DOHH2 (cell line): ENCODE results near the gene PEX14.

Experiments
- H3F3A ChIP-seq: fragments of 200-600 bp; sonication (generic), shearing (Covaris generic); 2 replicates; pipeline ENCODE4 v1.6.0; 2016; ENCODE audit warnings: antibody characterized with exemption, mild to moderate bottlenecking; ENCODE audit not compliant: control insufficient read depth, insufficient read depth
- H3K27ac ChIP-seq: fragments of 200-600 bp; sonication (generic); 2 replicates; pipeline ENCODE4 v1.5.1; 2014; ENCODE audit warnings: low read depth, mild to moderate bottlenecking, low read length, moderate library complexity
- H3K27me3 ChIP-seq: fragments of 200-600 bp; sonication (generic); 2 replicates; pipeline ENCODE4 v1.6.1; 2014; ENCODE audit warnings: mild to moderate bottlenecking, low read length, mixed read lengths; ENCODE audit not compliant: control insufficient read depth
- H3K36me3 ChIP-seq: fragments of 200-600 bp; sonication (generic); 2 replicates; pipeline ENCODE4 v1.6.1; 2014; ENCODE audit warnings: mild to moderate bottlenecking, low read length, moderate library complexity, mixed read lengths; ENCODE audit not compliant: control insufficient read depth
- H3K4me1 ChIP-seq: fragments of 200-600 bp; sonication (generic); 2 replicates; pipeline ENCODE4 v1.6.1; 2014; ENCODE audit warnings: mild to moderate bottlenecking, low read length, mixed read lengths; ENCODE audit not compliant: control insufficient read depth
- H3K4me2 ChIP-seq: fragments of 200-600 bp; sonication (generic); 2 replicates; pipeline ENCODE4 v1.6.0; 2014; ENCODE audit warnings: mild to moderate bottlenecking, low read length, moderate library complexity
- H3K4me3 ChIP-seq: fragments of 200-600 bp; sonication (generic); 2 replicates; pipeline ENCODE4 v1.5.1; 2014; ENCODE audit warnings: mild to moderate bottlenecking, low read length, mixed read lengths
- H3K79me2 ChIP-seq: fragments of 200-600 bp; sonication (generic); 2 replicates; pipeline ENCODE4 v1.6.1; 2014; ENCODE audit warnings: mild to moderate bottlenecking, low read length, mixed read lengths; ENCODE audit not compliant: control insufficient read depth
- H3K9me2 ChIP-seq: fragments of 200-600 bp; sonication (generic); replicated peaks from 2 replicates; pipeline ENCODE4 v1.6.1; 2014; ENCODE audit warnings: mild to moderate bottlenecking, low read length, mixed read lengths; ENCODE audit not compliant: control insufficient read depth
- H3K9me3 ChIP-seq: fragments of 200-600 bp; sonication (generic); 2 replicates; pipeline ENCODE4 v1.6.1; 2014; ENCODE audit warnings: antibody characterized with exemption, low read length, mixed read lengths; ENCODE audit not compliant: control insufficient read depth, insufficient read depth
- H4K20me1 ChIP-seq: fragments of 200-600 bp; sonication (generic); 2 replicates; pipeline ENCODE4 v1.6.0; 2014; ENCODE audit warnings: low read depth, mild to moderate bottlenecking, antibody characterized with exemption, low read length, moderate library complexity; ENCODE audit not compliant: control insufficient read depth, insufficient read depth
- EZH2phosphoT487 ChIP-seq: fragments of 200-600 bp; sonication (generic); IDR thresholded peaks from 2 replicates; pipeline ENCODE4 v1.6.1; 2017; ENCODE audit warnings: borderline replicate concordance, mild to moderate bottlenecking, antibody characterized with exemption, low read length, moderate library complexity, mixed read lengths
- TF ChIP-seq, protein P1 (sequence below): fragments of 200-600 bp; sonication (generic); IDR thresholded peaks from one replicate; pipeline ENCODE4 v1.5.1; 2014; ENCODE audit warnings: antibody characterized with exemption, mild to moderate bottlenecking, low read depth, low read length; ENCODE audit not compliant: poor library complexity, severe bottlenecking

Gene PEX14

DNA sequence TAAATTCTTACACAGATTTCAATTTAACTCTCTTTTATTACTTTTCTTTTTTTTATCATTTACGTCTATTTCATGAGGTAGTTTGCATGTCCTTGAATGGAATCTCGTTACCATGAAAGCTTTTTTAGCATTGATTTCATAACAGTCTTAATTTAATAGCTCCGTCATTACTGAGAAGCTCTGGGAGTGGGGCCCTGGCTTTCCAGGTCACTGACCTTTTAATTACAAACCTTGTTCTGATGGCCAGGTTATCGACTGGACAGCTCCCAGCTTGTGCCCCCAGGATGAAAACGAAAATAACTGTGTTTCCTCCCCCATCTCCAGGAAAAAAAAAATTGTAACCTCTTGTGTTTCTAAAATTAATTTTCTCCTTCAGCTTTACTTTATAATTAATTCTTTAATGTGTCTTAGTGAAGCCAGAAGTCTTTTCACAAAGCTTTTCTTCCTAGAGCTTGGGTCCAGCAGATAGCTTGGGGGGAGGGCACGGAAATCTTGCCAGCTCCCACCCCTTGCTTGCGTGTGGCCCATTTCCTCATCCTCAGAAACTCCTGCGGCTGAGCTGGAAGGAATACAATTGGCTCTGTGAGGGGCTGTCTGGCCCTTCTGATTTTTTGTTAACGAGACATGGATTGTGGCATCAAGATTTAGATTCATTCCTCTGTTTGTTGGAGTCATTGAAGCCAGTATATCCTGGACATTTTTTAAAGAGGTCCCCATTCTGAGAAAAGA, 65.7 kb downstream of the PEX14 start:
- H3K4me3 ChIP-seq = no peak overlapping the region
- no peaks in the 10 kb centered on the region for H3K27me3 ChIP-seq
- H3K4me2 ChIP-seq = no peak overlapping the region
- H3F3A ChIP-seq = no peaks in the 10 kb centered on the region
- no peaks in the 10 kb centered on the region for H4K20me1 ChIP-seq
- H3K4me1 ChIP-seq = no peaks in the 10 kb centered on the region
- H3K79me2 ChIP-seq = no peaks in the 10 kb centered on the region
- H3K27ac ChIP-seq = no peak overlapping the region
- no peaks in the 10 kb centered on the region for H3K9me3 ChIP-seq
- H3K9me2 ChIP-seq = no peaks in the 10 kb centered on the region
- TF ChIP-seq EZH2phosphoT487 = no peak
- peaks cover 7% of the 10 kb centered on the region; the same call in 1 of the 2 replicates for H3K36me3 ChIP-seq

DNA sequence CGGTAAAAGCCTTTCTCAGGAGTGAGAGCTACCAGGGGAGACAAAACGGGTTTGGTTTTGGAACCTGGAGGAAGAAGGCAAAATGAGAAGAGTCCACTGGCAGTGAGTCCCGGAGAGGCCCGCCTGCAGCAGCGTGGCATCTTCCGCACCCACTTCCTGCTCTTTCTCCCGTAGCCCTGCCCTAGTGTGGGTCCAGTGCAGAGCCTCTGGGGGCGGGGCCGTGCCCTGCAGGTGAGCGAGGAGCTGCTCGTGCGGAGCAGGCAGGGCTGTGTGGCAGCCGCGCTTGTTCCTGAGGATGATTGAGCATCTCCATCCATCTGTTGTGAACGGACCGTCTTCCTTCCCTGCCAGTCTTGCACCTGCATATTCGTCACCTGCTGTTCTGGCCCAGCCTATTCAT, 66.5 kb downstream of the PEX14 start:
- Histone ChIP-seq H3K4me3 (no peak overlapping the region), H3K79me2 (no peaks in the 10 kb centered on the region), H3K36me3 (peaks cover 6% of the 10 kb centered on the region; the same call in 1 of the 2 replicates), H3K9me3 (no peaks in the 10 kb centered on the region), H3K27ac (no peak overlapping the region), H3K4me2 (no peak overlapping the region), H3K9me2 (no peaks in the 10 kb centered on the region), H3F3A (no peaks in the 10 kb centered on the region), H3K27me3 (no peaks in the 10 kb centered on the region), H3K4me1 (no peaks in the 10 kb centered on the region), H4K20me1 (no peaks in the 10 kb centered on the region)
- TF ChIP-seq, protein P1, sequence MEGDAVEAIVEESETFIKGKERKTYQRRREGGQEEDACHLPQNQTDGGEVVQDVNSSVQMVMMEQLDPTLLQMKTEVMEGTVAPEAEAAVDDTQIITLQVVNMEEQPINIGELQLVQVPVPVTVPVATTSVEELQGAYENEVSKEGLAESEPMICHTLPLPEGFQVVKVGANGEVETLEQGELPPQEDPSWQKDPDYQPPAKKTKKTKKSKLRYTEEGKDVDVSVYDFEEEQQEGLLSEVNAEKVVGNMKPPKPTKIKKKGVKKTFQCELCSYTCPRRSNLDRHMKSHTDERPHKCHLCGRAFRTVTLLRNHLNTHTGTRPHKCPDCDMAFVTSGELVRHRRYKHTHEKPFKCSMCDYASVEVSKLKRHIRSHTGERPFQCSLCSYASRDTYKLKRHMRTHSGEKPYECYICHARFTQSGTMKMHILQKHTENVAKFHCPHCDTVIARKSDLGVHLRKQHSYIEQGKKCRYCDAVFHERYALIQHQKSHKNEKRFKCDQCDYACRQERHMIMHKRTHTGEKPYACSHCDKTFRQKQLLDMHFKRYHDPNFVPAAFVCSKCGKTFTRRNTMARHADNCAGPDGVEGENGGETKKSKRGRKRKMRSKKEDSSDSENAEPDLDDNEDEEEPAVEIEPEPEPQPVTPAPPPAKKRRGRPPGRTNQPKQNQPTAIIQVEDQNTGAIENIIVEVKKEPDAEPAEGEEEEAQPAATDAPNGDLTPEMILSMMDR = no peak
- no peak for TF ChIP-seq EZH2phosphoT487

DNA sequence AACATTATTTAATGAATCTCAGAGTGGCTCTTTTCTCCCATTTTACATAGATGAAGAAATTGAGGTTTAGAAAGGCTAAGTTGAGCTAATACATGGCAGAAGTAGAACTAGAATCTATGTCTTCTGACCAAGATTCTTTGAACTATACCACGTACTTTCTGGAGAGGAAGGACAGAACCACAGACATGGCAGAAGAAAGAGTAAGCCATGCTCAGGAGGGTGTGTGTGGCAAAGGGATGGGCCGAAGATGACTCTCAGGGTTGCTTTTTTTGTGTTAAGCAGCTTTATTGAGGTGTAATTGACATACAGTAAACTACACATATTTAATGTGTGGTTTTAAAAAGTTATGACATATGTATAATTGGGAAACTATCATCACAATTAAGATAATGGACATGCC, 69.5 kb downstream of the PEX14 start:
- TF ChIP-seq EZH2phosphoT487 = no peak
- TF ChIP-seq, protein P1 = no peak
- H3K79me2 ChIP-seq = no peaks in the 10 kb centered on the region
- H3K4me2 ChIP-seq = no peak overlapping the region
- H3F3A ChIP-seq = no peaks in the 10 kb centered on the region
- no peaks in the 10 kb centered on the region for H3K4me1 ChIP-seq
- no peaks in the 10 kb centered on the region for H3K27me3 ChIP-seq
- no peak overlapping the region for H3K4me3 ChIP-seq
- no peaks in the 10 kb centered on the region for H3K9me3 ChIP-seq
- H4K20me1 ChIP-seq = no peaks in the 10 kb centered on the region
- no peak overlapping the region for H3K27ac ChIP-seq
- no peaks in the 10 kb centered on the region for H3K9me2 ChIP-seq
- no peaks in the 10 kb centered on the region; the same call in 1 of the 2 replicates for H3K36me3 ChIP-seq

DNA sequence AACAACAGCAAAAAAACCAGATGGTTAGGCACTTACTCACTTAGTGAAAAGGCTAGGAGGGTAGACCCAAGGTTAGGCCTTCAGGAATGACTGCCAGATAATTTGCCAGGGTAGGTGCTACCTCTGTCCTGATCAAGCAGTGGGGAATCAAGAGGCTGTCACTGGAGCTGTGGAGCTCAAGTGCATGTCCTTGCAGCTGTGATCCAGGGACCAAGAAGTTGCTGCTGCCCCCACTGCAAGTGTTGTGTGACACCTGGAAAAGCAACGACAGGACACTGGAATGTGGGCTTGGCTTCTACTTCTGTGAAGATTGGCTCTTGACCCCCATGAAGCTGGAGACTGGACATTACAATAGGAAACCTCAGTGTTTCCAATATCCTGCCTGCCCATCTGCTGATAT, 72.1 kb downstream of the PEX14 start:
- H3K36me3 ChIP-seq = no peaks in the 10 kb centered on the region

More for the DNA sequence above, 72.1 kb downstream of the PEX14 start:
- Histone ChIP-seq H3K4me3 (no peak overlapping the region), H3K79me2 (no peaks in the 10 kb centered on the region), H3K9me2 (no peaks in the 10 kb centered on the region), H3K4me2 (no peak overlapping the region), H3F3A (no peaks in the 10 kb centered on the region), H4K20me1 (no peaks in the 10 kb centered on the region), H3K27me3 (no peaks in the 10 kb centered on the region), H3K4me1 (no peaks in the 10 kb centered on the region), H3K9me3 (no peaks in the 10 kb centered on the region), H3K27ac (no peak overlapping the region)
- TF ChIP-seq, protein P1 = no peak
- no peak for TF ChIP-seq EZH2phosphoT487
